ENCODE data around the gene SENP3. TPM values are rescaled to one million over a fixed set of nuclear protein-coding genes. Genes with fewer than 3 reads are reported as not detected.

SENP3 gene
- total and polyA plus RNA-seq, 2 experiments from 2014 or later = 1.9 to 82.5 TPM

GRCh38 chr17:7557147-7557764, 4.5 kb upstream of the SENP3 start:
- in situ Hi-C loops (cut with MboI) = no loop called here
- Histone ChIP-seq H3K4me3 (no peak overlapping the region), H3K27ac (no peak overlapping the region), H3K9me3 (ENCODE audit: low read depth) (no peaks in the 10 kb centered on the region), H3K4me2 (ENCODE audit: unreplicated experiment) (no peak overlapping the region), H2AFZ (no peak overlapping the region), H3K27me3 (replicated peaks; ENCODE audit: insufficient read depth) (no peaks in the 10 kb centered on the region), H3F3A (ENCODE audit: insufficient read depth) (no peaks in the 10 kb centered on the region), H3K36me3 (ENCODE audit: low read depth) (no peaks in the 10 kb centered on the region), H3K4me1 (ENCODE audit: insufficient read depth) (peaks cover 15% of the 10 kb centered on the region), H3K9ac (no peak overlapping the region), H3K9me2 (ENCODE audit: insufficient read depth) (no peaks in the 10 kb centered on the region), H4K20me1 (ENCODE audit: insufficient read depth) (no peaks in the 10 kb centered on the region), H3K79me2 (ENCODE audit: insufficient read depth) (peaks cover 8% of the 10 kb centered on the region)
- 59 to 76% methylated on average over 13 to 18 of the region's 19 CpGs for WGBS, 2 experiments (ENCODE audit: low coverage in 1 of 2, low lambda C conversion rate in 2 of 2, missing lambda C conversion rate in 2 of 2)
- no peak for TF ChIP-seq EZH2phosphoT487 (IDR thresholded peaks at IDR 0.05; ENCODE audit: insufficient read depth, low read depth)
- TF ChIP-seq EZH2 (IDR thresholded peaks at IDR 0.05; ENCODE audit: insufficient read depth, poor library complexity, severe bottlenecking) = no peak
- DNase-seq = no peak

- Histone ChIP-seq H2AFZ (peak overlapping the region; percentile 97), H3K9me2 (ENCODE audit: insufficient read depth) (no peaks in the 10 kb centered on the region), H3F3A (ENCODE audit: insufficient read depth) (no peaks in the 10 kb centered on the region), H3K9me3 (ENCODE audit: low read depth) (no peaks in the 10 kb centered on the region), H4K20me1 (ENCODE audit: insufficient read depth) (no peaks in the 10 kb centered on the region), H3K4me1 (ENCODE audit: insufficient read depth) (peaks cover 21% of the 10 kb centered on the region), H3K27me3 (replicated peaks; ENCODE audit: insufficient read depth) (no peaks in the 10 kb centered on the region), H3K27ac (no peak overlapping the region), H3K9ac (peak overlapping the region; percentile 81), H3K36me3 (ENCODE audit: low read depth) (no peaks in the 10 kb centered on the region), H3K79me2 (ENCODE audit: insufficient read depth) (peaks cover 15% of the 10 kb centered on the region), H3K4me2 (ENCODE audit: unreplicated experiment) (peak overlapping the region; percentile 62), H3K4me3 (peak overlapping the region; percentile 4)
- no peak for TF ChIP-seq EZH2 (IDR thresholded peaks at IDR 0.05; ENCODE audit: insufficient read depth, poor library complexity, severe bottlenecking)
- no peak for TF ChIP-seq EZH2phosphoT487 (IDR thresholded peaks at IDR 0.05; ENCODE audit: insufficient read depth, low read depth)
- WGBS, 2 experiments (ENCODE audit: low coverage in 1 of 2, low lambda C conversion rate in 2 of 2, missing lambda C conversion rate in 2 of 2) = 28 to 31% methylated on average over 17 to 21 of the region's 21 CpGs
- in situ Hi-C loops (cut with MboI) = no loop called here
- DNase-seq = peak; percentile 75
Measured at GRCh38 chr17:7557775-7558543, 3.8 kb upstream of the SENP3 start.

GRCh38 chr17:7558544-7559319, 3.0 kb upstream of the SENP3 start, which contains the start of gene TNFSF13:
TNFSF13 (plus strand) TSS chr17:7558750; CDS start chr17:7559040, 290 bp downstream.
- Histone ChIP-seq H3K27ac (no peak within 1 kb of the TSS), H3K4me1 (ENCODE audit: insufficient read depth) (peaks cover 22% of the 10 kb centered on the region)

More at GRCh38 chr17:7558544-7559319, 3.0 kb upstream of the SENP3 start, which contains the start of gene TNFSF13:
- peak within 1 kb of the TSS; percentile 62 for H3K4me2 ChIP-seq (ENCODE audit: unreplicated experiment)
- H3K9me2 ChIP-seq (ENCODE audit: insufficient read depth) = no peaks in the 10 kb centered on the region
- no peaks in the 10 kb centered on the region for H3K36me3 ChIP-seq (ENCODE audit: low read depth)
- no peaks in the 10 kb centered on the region for H3K27me3 ChIP-seq (replicated peaks; ENCODE audit: insufficient read depth)
- peak within 1 kb of the TSS; percentile 4 for H3K4me3 ChIP-seq
- H2AFZ ChIP-seq = peak within 1 kb of the TSS; percentile 97
- TF ChIP-seq EZH2phosphoT487 (IDR thresholded peaks at IDR 0.05; ENCODE audit: insufficient read depth, low read depth) (no peak), EZH2 (IDR thresholded peaks at IDR 0.05; ENCODE audit: insufficient read depth, poor library complexity, severe bottlenecking) (no peak)
- in situ Hi-C loops (cut with MboI) = no loop called here
- no peak for DNase-seq
- H4K20me1 ChIP-seq (ENCODE audit: insufficient read depth) = no peaks in the 10 kb centered on the region
- 32% methylated on average over 16 of the region's 16 CpGs for WGBS, 2 experiments (ENCODE audit: low coverage in 1 of 2, low lambda C conversion rate in 2 of 2, missing lambda C conversion rate in 2 of 2)
- peaks cover 23% of the 10 kb centered on the region for H3K79me2 ChIP-seq (ENCODE audit: insufficient read depth)
- no peaks in the 10 kb centered on the region for H3K9me3 ChIP-seq (ENCODE audit: low read depth)
- peak within 1 kb of the TSS; percentile 81 for H3K9ac ChIP-seq
- no peaks in the 10 kb centered on the region for H3F3A ChIP-seq (ENCODE audit: insufficient read depth)
